Effector CD4-positive, alpha-beta T cell (primary cell): Measurements from ENCODE around the gene ZFPM1.

Source experiments
- DNase-seq: peaks from one replicate; pipeline ENCODE4 v3.0.0-alpha.2; 2020

ZFPM1 gene

DNA sequence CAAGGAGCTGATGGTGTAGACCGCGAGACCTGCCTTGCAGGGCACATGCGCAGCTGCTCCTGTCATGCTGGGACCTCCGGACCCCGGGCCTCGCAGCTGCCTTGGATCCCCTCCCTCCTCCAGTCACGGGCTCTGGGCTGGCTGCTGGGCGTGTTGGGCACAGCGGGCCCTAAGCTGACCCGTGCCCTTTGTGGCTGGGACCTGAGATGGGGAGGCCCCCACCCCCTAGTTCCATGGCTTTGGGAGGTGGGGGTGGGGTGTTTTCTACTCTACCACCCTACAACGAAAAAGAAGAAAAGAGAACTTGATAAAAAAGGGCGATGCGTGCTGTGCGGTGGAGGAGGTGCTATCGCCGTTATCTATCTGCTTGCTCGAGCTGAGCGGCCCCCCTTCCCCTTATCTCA, 14.5 kb downstream of the ZFPM1 start:
- no peak for DNase-seq

GRCh38 chr16:88468275-88469129, 15.4 kb downstream of the ZFPM1 start:
- DNase-seq: no peak

DNA sequence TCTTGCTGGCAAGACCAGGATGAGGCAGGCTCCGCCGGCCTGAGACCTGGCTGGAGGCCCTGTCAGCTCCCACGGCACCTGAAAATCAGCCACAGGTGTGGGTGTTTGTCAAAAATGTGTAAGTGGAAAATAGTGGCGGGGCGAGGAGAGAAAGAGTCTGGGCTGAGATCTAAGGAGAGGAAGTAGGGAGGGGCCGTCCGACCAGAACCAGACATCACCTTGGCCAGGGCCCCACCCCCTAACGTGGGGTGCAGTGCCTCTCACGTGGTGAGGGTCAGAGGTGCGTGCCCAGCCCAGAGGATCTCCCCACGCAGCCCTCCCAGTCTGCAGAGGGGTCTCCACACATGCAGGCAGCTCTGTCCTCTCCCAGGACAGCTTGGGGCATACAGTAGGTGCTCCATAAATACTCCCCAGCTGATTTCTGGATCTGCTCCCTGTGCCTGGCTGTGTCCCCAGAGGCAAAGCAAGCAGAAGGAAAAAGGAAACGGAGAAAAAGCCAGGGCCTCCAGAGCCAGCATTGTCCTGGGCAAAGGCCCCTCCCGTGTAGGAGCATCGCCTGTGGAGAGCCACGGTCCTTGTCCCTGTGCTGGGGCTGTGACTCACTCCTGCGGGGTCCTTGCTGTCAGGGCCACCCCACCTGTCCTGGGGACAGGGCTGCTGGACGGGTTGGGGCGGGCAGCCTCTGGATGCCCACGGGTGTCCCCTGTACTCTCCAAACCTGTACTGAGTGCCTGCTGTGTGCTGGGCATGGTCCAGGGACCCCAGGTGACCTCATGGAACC, 16.7 kb downstream of the ZFPM1 start:
- peak; percentile 50 for DNase-seq

DNA sequence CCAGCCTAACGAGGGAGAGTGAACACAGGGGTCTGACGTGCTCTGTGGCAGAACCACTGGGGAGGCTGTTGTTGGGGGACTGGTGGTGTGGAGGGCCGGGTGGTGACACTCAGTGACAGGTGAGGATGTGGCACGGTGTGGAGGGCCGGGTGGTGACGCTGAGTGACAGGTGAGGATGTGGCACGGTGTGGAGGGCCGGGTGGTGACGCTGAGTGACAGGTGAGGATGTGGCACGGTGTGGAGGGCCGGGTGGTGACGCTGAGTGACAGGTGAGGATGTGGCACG, 17.3 kb downstream of the ZFPM1 start:
- DNase-seq: peak; percentile 54

DNA sequence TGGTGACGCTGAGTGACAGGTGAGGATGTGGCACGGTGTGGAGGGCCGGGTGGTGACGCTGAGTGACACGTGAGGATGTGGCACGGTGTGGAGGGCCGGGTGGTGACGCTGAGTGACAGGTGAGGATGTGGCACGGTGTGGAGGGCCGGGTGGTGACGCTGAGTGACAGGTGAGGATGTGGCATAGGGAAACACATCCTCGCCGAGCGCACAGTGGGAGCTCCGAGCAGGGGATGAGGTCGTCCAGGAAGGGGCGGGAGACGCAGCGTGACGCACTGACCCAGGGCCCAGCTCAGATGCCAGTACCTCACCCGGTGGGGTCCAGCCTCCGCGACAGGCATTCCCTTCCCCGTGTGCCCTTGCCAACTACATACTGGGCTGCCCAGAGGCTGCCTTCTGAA, 17.6 kb downstream of the ZFPM1 start:
- peak; percentile 52 for DNase-seq

- DNase-seq: no peak
Observed at GRCh38 chr16:88471115-88471514, 18.0 kb downstream of the ZFPM1 start.

- no peak for DNase-seq
Observed at GRCh38 chr16:88471575-88471974, 18.5 kb downstream of the ZFPM1 start.

DNA sequence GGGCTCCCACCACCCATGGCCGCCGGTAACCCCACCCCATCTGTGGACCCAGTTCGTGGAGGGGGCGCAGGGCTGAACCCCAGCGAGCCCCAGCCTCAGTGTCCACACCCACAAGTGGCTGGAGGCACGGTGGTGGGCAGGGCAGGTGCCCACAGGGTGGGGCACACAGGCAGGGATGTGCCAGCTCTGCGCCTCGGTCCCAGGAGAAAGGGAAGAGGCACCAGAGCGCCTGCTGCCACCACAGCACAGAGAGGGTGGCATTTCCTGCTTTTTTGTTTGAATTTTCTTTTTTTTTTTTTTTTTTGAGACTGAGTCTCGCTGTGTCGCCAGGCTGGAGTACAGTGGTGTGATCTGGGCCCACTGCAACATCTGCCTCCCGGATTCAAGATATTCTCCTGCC, 19.0 kb downstream of the ZFPM1 start:
- DNase-seq: no peak

DNA sequence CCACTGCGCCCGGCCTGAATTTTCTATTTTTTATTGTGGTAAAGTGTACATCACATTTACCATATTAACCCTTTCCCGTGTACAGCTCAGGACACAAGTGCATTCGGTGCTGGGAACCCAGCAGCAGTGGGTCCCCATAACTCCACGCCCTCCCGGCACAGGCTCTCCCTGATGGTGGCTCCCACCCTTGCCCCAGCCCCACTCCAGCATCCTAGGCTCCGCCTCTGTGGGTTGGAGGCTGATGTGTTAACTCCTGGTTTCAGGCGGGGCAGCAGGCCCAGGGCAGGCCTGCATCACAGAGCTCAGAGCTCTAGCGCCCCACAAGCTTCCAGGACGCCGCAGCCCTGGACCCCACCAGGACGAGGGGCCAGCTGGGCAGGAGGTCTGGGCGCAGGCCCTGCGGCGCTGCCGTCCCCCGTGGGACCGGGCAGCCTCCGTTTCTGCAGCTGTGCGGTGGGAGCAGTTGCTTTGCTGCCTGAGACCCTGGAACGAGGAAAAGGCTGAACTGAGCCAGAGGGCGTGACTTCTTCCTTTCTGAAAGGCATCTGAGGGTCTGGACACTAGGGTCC, 19.6 kb downstream of the ZFPM1 start:
- no peak for DNase-seq

DNA sequence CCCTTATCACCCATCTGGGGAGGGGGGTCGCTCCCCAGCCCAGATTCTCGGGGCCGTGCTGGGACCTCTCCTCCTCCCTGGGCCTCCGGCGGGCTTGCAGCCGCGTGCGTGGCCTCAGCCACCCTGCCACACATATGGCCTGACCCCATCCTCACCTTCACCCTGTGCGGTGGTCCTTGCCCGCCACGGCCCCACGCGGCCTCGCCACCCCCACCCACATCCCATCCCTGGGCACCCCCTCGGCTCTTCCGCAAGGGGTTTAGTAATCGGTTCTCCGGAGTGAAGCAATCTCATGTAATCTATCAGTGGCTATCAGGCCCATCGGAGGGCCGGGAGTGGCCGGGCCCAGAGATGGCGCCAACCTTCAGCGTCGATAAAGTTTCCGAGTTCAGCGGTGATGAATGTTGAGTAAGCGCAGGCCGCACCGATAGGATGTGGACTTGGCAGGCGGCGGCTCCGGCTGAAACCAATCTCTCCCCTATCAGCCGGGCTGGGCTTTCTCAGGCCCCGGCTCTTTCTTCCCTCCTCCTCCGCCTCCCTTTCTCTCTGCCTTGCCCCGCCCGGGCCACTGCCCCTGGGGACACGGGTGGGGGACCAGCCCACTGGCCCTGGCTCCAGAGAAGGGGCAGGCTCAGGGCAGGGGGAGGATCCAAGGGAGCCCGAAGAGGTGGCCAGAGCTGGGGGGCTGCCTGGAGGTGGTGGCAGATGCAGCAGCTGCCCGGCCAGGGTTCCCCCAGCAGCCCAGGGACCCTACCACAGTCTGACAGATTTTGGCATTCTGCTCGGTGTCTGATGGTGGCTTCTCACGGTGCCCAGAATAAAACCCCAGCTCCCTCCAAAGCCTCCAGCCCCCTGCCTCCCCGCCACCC, 20.8 kb downstream of the ZFPM1 start:
- DNase-seq: no peak

DNA sequence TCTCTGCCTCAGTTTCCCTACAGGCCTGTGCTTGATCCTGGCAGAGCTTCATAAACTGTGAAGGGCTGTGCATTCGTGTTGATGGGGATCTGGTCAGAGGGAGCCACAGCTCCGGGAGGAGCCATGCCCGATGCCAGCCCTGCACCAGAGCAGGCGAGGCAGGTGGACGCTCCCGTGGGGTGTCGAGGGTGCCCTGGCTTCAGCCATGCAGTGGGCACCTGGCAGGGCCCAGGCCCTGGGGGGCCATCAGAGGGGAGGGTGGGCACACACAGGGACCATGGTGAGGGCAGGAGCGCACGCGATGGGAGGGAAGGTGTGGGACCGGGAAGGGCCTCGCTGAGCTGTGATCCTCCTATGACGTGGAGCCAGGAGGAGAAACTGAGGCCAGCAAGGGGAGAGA, 22.0 kb downstream of the ZFPM1 start:
- no peak for DNase-seq

DNA sequence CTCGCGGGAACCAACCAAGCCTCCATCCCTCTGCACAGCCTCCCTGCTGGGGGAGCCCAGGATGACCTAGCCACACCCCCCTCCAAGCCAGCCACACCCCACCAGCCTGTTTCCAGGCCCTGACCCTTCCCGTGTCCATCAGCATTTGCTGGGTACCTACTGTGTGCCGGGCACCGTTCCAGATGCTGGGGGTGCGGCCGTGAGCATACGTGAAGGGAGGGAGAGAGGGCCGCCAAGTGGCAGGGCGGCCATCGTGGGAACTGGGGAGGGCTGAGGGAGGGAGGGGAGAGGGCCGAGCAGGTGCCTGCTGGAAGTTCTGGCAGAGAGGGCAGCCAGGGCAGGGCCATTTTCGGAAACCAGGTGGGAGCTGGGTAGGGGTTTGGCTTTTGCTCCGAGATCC, 23.1 kb downstream of the ZFPM1 start:
- DNase-seq: no peak

- DNase-seq: no peak
Observed at GRCh38 chr16:88476817-88477397, 23.8 kb downstream of the ZFPM1 start.

DNA sequence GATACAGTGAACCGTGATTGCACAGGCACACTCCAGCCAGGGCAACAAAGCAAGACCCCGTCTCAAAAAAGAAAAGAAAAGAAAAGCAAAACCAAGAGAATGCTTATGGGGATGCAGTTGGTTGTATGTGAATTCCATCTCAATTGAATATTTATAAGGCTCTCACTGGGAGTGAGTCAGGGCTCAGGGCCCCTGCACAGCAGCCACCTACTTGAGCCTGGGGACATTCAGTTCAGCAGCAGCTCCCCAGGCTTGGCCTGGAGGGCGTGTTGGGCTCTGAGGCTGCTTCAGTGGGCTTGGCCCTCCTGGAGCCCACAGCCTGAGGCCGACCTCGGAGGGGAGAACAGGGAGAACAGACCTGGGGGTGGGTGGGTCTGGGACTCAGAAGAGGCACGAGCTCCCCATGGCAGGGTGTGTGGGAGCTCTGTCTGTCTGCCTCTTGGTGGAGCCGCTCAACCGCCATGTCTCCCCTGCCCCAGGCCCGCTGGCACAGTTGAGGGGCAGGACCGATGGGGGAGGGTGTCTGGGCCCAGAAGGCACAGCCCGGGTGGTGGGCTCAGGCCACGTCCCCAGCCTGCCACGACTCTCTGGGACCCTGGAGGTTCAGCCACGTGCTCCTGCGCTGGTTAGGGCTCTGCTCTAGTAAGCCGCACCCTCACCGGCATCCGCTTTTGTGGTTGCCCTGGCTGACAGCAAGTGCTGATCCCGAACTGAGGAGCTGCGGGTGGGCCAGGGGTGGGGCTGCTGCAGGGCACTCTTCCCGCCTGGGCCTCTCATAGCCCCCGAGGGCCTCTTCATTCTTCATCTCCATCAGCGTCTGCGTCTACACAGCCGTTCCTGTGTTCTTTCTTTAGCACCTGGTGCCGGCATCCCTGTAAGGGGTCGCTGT, 24.8 kb downstream of the ZFPM1 start:
- peak; percentile 37 for DNase-seq

DNA sequence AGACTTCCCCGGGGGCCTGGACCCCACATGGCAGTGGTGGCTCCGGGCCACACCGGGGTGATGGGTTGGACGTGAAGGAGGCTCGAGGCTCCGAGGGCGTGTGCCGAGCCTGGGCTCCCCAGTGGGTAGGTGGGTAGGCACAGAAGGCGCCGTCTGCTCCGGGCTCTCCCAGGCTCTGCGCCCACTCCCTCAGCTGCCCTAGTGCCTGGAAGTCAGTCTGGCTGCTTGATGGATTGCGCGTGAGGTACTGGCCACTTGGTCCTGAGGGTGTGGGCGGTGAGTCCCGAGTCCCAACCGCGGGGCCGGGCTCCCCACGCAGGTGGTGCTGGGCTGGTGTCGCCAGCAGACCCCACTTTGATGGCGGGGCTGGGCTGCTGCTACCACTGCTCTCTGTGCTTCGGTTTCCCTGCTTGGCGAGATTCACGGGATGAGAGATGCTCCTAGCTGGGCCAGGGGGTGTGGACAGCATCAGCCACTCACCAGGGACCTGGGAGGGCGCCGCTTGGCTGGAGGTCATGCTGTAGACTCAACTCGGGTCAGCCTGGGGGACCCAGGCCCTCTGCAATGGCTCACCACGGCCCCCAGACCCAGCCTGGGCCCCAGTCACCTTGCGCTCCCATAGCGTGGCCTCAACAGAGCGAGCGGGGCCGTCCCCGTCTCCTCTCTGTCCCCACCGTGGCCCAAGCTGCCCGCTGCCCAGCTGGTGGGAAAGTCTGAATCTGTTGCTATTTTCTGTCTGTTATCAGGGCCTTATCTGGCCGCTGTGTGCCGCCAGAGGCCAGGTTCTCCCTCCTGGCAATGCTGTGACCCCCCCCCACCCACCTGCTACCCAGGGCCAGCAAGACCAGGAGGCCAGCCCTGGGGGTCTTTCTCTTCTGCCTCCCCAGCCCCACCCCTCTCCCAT, 26.1 kb downstream of the ZFPM1 start:
- no peak for DNase-seq

- no peak for DNase-seq
Observed at GRCh38 chr16:88479793-88480760, 27.0 kb downstream of the ZFPM1 start.

- no peak for DNase-seq
Observed at GRCh38 chr16:88480829-88481228, 27.7 kb downstream of the ZFPM1 start.

GRCh38 chr16:88481851-88482250, 28.8 kb downstream of the ZFPM1 start:
- no peak for DNase-seq
